ENCODE data around the gene RNGTT.

DNA sequence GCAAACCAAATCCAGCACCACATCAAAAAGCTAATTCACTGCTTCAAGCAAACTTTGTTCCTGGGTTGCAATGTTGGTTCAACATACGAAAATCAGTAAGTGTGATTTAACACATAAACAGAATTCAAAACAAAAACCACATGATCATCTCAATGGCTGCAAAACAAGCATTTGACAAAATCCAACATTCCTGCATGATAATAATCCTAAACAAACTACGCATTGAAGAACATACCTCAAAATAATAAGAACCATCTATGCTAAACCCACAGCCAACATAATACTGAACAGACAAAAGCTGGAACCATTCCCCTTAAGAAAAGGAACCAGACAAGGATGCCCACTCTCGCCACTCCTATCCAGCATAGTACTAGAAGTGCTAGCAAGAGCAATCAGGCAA, 49.9 kb downstream of the RNGTT start:
- TF ChIP-seq, protein P1, sequence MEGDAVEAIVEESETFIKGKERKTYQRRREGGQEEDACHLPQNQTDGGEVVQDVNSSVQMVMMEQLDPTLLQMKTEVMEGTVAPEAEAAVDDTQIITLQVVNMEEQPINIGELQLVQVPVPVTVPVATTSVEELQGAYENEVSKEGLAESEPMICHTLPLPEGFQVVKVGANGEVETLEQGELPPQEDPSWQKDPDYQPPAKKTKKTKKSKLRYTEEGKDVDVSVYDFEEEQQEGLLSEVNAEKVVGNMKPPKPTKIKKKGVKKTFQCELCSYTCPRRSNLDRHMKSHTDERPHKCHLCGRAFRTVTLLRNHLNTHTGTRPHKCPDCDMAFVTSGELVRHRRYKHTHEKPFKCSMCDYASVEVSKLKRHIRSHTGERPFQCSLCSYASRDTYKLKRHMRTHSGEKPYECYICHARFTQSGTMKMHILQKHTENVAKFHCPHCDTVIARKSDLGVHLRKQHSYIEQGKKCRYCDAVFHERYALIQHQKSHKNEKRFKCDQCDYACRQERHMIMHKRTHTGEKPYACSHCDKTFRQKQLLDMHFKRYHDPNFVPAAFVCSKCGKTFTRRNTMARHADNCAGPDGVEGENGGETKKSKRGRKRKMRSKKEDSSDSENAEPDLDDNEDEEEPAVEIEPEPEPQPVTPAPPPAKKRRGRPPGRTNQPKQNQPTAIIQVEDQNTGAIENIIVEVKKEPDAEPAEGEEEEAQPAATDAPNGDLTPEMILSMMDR (IDR thresholded peaks at IDR 0.05; ENCODE audit: poor library complexity): no peak
- no peak for TF ChIP-seq EZH2phosphoT487 (IDR thresholded peaks at IDR 0.05; ENCODE audit: low read depth, severe bottlenecking, unreplicated experiment)

All from hepatocyte (in vitro differentiated cells).